H1 (cell line): Measurements from ENCODE around the gene U2AF1L4. TPM values are rescaled to one million over a fixed set of nuclear protein-coding genes. Genes with fewer than 3 reads are reported as not detected.

Experiments used
- CTCF ChIA-PET: fragments of 300-600 bp; sonication (Branson Sonifier 250); formaldehyde crosslinking; loops from one replicate; lab custom pipeline; 2021; ENCODE audit not compliant: partially characterized antibody; lab: Charles Lee
- POLR2A ChIA-PET: fragments of 300-600 bp; sonication (Branson Sonifier 250); formaldehyde crosslinking; loops from one replicate; lab custom pipeline; 2021; ENCODE audit warnings: inconsistent platforms; ENCODE audit not compliant: partially characterized antibody; lab: Charles Lee
- DNase-seq, 2 experiments: peaks; one replicate each; pipeline versions ENCODE4 v3.0.0 to v3.0.0-alpha.2; 2010 to 2022; ENCODE audit warnings: low spot score in 2 of 2, low read depth in 1 of 2, mixed read lengths in 1 of 2
- FAIRE-seq: peaks from 2 replicates; lab custom pipeline; 2011; peaks lifted over from hg19 to GRCh38; lab: Jason Lieb, UNC
- H2AFZ ChIP-seq: 2 replicates; pipeline ENCODE4 v1.8.1; 2012; ENCODE audit warnings: low read length, inconsistent platforms
- H2AK5ac ChIP-seq: 2 replicates; pipeline ENCODE4 v1.6.1; 2013; ENCODE audit warnings: low read depth, low read length
- H2BK120ac ChIP-seq: replicated peaks from 2 replicates; pipeline ENCODE3; 2013; ENCODE audit warnings: low read depth, low read length, inconsistent platforms
- H2BK12ac ChIP-seq: 2 replicates; pipeline ENCODE4 v1.6.1; 2013; ENCODE audit warnings: low read depth, low read length
- H2BK15ac ChIP-seq: 2 replicates; pipeline ENCODE4 v1.6.1; 2013; ENCODE audit warnings: low read length
- H2BK20ac ChIP-seq: 2 replicates; pipeline ENCODE4 v1.6.1; 2013; ENCODE audit warnings: low read length
- H2BK5ac ChIP-seq: 2 replicates; pipeline ENCODE4 v1.6.1; 2013; ENCODE audit warnings: low read depth, low read length
- H3K14ac ChIP-seq: 2 replicates; pipeline ENCODE4 v1.6.1; 2013; ENCODE audit warnings: inconsistent platforms; ENCODE audit not compliant: insufficient read length
- H3K18ac ChIP-seq: 2 replicates; pipeline ENCODE4 v1.6.1; 2013; ENCODE audit warnings: low read length; ENCODE audit errors: extremely low read depth
- H3K23ac ChIP-seq: 2 replicates; pipeline ENCODE4 v1.6.1; 2013; ENCODE audit warnings: inconsistent platforms; ENCODE audit not compliant: insufficient read length
- H3K23me2 ChIP-seq: 2 replicates; pipeline ENCODE4 v1.6.1; 2013; ENCODE audit warnings: low read depth, low read length
- H3K27ac ChIP-seq: 2 replicates; pipeline ENCODE4 v1.6.1; 2011; ENCODE audit warnings: low read depth, low read length, inconsistent platforms
- H3K27me3 ChIP-seq, 4 experiments: replicated peaks in 1 of 4; 1 replicate in 1 of 4; 2 replicates in 3 of 4; pipeline versions ENCODE4 v1.6.1 to v1.8.1; 2011 to 2013; ENCODE audit warnings: low read length in 3 of 4, mild to moderate bottlenecking in 3 of 4, inconsistent platforms in 2 of 4, mixed read lengths in 2 of 4, moderate library complexity in 1 of 4; ENCODE audit not compliant: control insufficient read depth in 3 of 4, insufficient read depth in 3 of 4; ENCODE audit errors: extremely low read depth in 1 of 4
- H3K36me3 ChIP-seq, 4 experiments: 2 replicates each; pipeline versions ENCODE4 v1.6.1 to v1.8.1; 2011 to 2013; ENCODE audit warnings: mild to moderate bottlenecking in 4 of 4, low read length in 3 of 4, moderate library complexity in 2 of 4, control low read depth in 1 of 4, inconsistent platforms in 1 of 4; ENCODE audit not compliant: insufficient read depth in 4 of 4, control insufficient read depth in 2 of 4
- H3K4ac ChIP-seq: replicated peaks from 2 replicates; pipeline ENCODE3; 2013; ENCODE audit warnings: low read length, low read depth, mixed read lengths, inconsistent platforms; ENCODE audit not compliant: insufficient read length
- H3K4me1 ChIP-seq, 4 experiments: replicated peaks in 1 of 4; 1 replicate in 1 of 4; 2 replicates in 3 of 4; pipeline versions ENCODE4 v1.6.1 to v1.8.1; 2011 to 2013; ENCODE audit warnings: low read length in 3 of 4, inconsistent platforms in 2 of 4, mixed read lengths in 1 of 4; ENCODE audit not compliant: insufficient read depth in 4 of 4, control insufficient read depth in 3 of 4
- H3K4me2 ChIP-seq, 2 experiments: 2 replicates each; pipeline versions ENCODE4 v1.6.1 to v1.8.1; 2011 to 2013; ENCODE audit warnings: low read depth in 2 of 2, low read length in 2 of 2, control low read depth in 1 of 2, inconsistent platforms in 1 of 2, mild to moderate bottlenecking in 1 of 2; ENCODE audit not compliant: insufficient read depth in 1 of 2
- H3K4me3 ChIP-seq, 4 experiments: fragments of 200-600, 300-600 bp in 1 of 4; sonication (generic), shearing (Covaris generic), sonication (Bioruptor Twin) in 1 of 4; 2 replicates each; pipeline versions ENCODE4 v1.5.1 to v1.8.1; 2011 to 2016; ENCODE audit warnings: low read length in 4 of 4, low read depth in 3 of 4, control low read depth in 2 of 4, inconsistent platforms in 2 of 4, mild to moderate bottlenecking in 2 of 4, mixed read lengths in 1 of 4, moderate library complexity in 1 of 4; ENCODE audit not compliant: insufficient read depth in 2 of 4; ENCODE audit errors: extremely low read depth in 1 of 4
- H3K56ac ChIP-seq: replicated peaks from 2 replicates; pipeline ENCODE3; 2013; ENCODE audit warnings: low read depth, mild to moderate bottlenecking, mixed read lengths, low read length, inconsistent platforms; ENCODE audit not compliant: insufficient read length
- H3K79me1 ChIP-seq: 2 replicates; pipeline ENCODE4 v1.6.1; 2013; ENCODE audit warnings: low read depth, low read length, control low read depth
- H3K79me2 ChIP-seq, 2 experiments: 2 replicates each; pipeline versions ENCODE4 v1.6.1 to v1.8.1; 2012 to 2013; ENCODE audit warnings: low read length in 2 of 2, mild to moderate bottlenecking in 2 of 2, inconsistent platforms in 1 of 2; ENCODE audit not compliant: insufficient read depth in 2 of 2, control insufficient read depth in 1 of 2
- H3K9ac ChIP-seq, 4 experiments: replicated peaks in 1 of 4; 1 replicate in 1 of 4; 2 replicates in 3 of 4; pipeline versions ENCODE4 v1.6.1 to v1.8.1; 2011 to 2013; ENCODE audit warnings: low read depth in 3 of 4, low read length in 3 of 4, control low read depth in 2 of 4, mild to moderate bottlenecking in 2 of 4, moderate library complexity in 2 of 4, inconsistent platforms in 1 of 4; ENCODE audit errors: extremely low read depth in 1 of 4
- H3K9me3 ChIP-seq, 2 experiments: 2 replicates each; pipeline versions ENCODE4 v1.6.1 to v1.8.1; 2012 to 2013; ENCODE audit warnings: mild to moderate bottlenecking in 2 of 2, moderate library complexity in 2 of 2, control low read depth in 1 of 2, inconsistent platforms in 1 of 2, low read depth in 1 of 2, low read length in 1 of 2, mixed read lengths in 1 of 2; ENCODE audit not compliant: insufficient read depth in 2 of 2
- H4K20me1 ChIP-seq, 2 experiments: replicated peaks in 1 of 2; 2 replicates each; pipeline versions ENCODE3 to v1.8.1; 2011 to 2013; ENCODE audit warnings: inconsistent platforms in 2 of 2, low read length in 2 of 2, mild to moderate bottlenecking in 1 of 2; ENCODE audit not compliant: insufficient read depth in 2 of 2, control insufficient read depth in 1 of 2
- H4K5ac ChIP-seq: 2 replicates; pipeline ENCODE4 v1.6.1; 2013; ENCODE audit warnings: low read length, low read depth, mixed read lengths, inconsistent platforms; ENCODE audit not compliant: insufficient read length
- H4K8ac ChIP-seq: 2 replicates; pipeline ENCODE4 v1.8.0; 2013; ENCODE audit warnings: mild to moderate bottlenecking, moderate library complexity, low read length, inconsistent platforms; ENCODE audit not compliant: insufficient read depth; ENCODE audit errors: extremely low read depth
- H4K91ac ChIP-seq: replicated peaks from 2 replicates; pipeline ENCODE3; 2013; ENCODE audit warnings: low read length, mixed read lengths, inconsistent platforms; ENCODE audit not compliant: insufficient read length
- CEBPB ChIP-seq: IDR thresholded peaks from 2 replicates; pipeline ENCODE4 v1.6.1; 2012; ENCODE audit warnings: low read depth, low read length
- CHD1 ChIP-seq: IDR thresholded peaks from 2 replicates; pipeline ENCODE4 v1.6.1; 2012; ENCODE audit warnings: low read depth, low read length, improper control_type of control experiment
- CHD2 ChIP-seq: IDR thresholded peaks from 2 replicates; pipeline ENCODE4 v1.6.1; 2012; ENCODE audit warnings: low read length, improper control_type of control experiment
- CREB1 ChIP-seq: IDR thresholded peaks from 2 replicates; pipeline ENCODE4 v1.6.1; 2012; ENCODE audit warnings: inconsistent platforms
- EGR1 ChIP-seq: IDR thresholded peaks from 2 replicates; pipeline ENCODE4 v1.6.1; 2011; ENCODE audit warnings: low read depth, low read length, borderline replicate concordance
- GTF2F1 ChIP-seq: IDR thresholded peaks from 2 replicates; pipeline ENCODE4 v1.6.1; 2012; ENCODE audit warnings: low read depth, low read length, improper control_type of control experiment, borderline replicate concordance
- MAFK ChIP-seq: IDR thresholded peaks from 2 replicates; pipeline ENCODE4 v1.6.1; 2012; ENCODE audit warnings: low read depth, mild to moderate bottlenecking, improper control_type of control experiment, low read length
- POLR2A ChIP-seq, 2 experiments: IDR thresholded peaks; 1 replicate in 1 of 2; 2 replicates in 1 of 2; pipeline ENCODE4 v1.6.1; 2011; ENCODE audit warnings: low read depth in 2 of 2, low read length in 2 of 2, mild to moderate bottlenecking in 2 of 2; ENCODE audit errors: control extremely low read depth in 1 of 2
- POLR2AphosphoS5 ChIP-seq: IDR thresholded peaks from 2 replicates; pipeline ENCODE4 v1.6.1; 2011; ENCODE audit warnings: low read depth, low read length
- RBBP5 ChIP-seq: IDR thresholded peaks from 2 replicates; pipeline ENCODE4 v1.7.1; 2012; ENCODE audit warnings: low read depth, mild to moderate bottlenecking, inconsistent platforms, low read length, moderate library complexity, borderline replicate concordance
- SIRT6 ChIP-seq: IDR thresholded peaks from one replicate; pipeline ENCODE4 v1.7.1; 2012; ENCODE audit warnings: low read length, inconsistent platforms
- TAF7 ChIP-seq: optimal IDR thresholded peaks from 2 replicates; pipeline ENCODE3; 2011; ENCODE audit warnings: low read depth, mild to moderate bottlenecking, inconsistent platforms, low read length, moderate library complexity, borderline replicate concordance
- TBP ChIP-seq: IDR thresholded peaks from 2 replicates; pipeline ENCODE4 v1.6.1; 2011; ENCODE audit warnings: low read depth, low read length, improper control_type of control experiment
- TEAD4 ChIP-seq: IDR thresholded peaks from 2 replicates; pipeline ENCODE4 v1.6.1; 2012; ENCODE audit warnings: low read depth, low read length, inconsistent platforms, mixed read lengths
- WGBS, 2 experiments: shearing (Covaris generic) in 1 of 2; methylation state at CpG; one replicate each; pipeline versions ENCODE4 v1.1.6 to v1.1.7; 2013 to 2015; ENCODE audit warnings: low lambda C conversion rate in 2 of 2, mixed read lengths in 2 of 2, inconsistent platforms in 1 of 2, low coverage in 1 of 2, missing lambda C conversion rate in 1 of 2; ENCODE audit not compliant: insufficient replicate concordance in 2 of 2, insufficient coverage in 1 of 2, insufficient read length in 1 of 2; ENCODE audit errors: extremely low coverage in 1 of 2, missing lambda C conversion rate in 1 of 2; 5-methylcytosine and 5-hydroxymethylcytosine counted together
- polyA plus RNA-seq, 7 experiments: library from polyadenylated mRNA; depleted of rRNA in 3 of 7; stranded (reverse) in 5 of 7; unstranded in 2 of 7; fragments of >200 nt in 5 of 7; fragments of 200-250 nt in 2 of 7; gene quantifications; 1 replicate in 5 of 7; 2 replicates in 1 of 7; 4 replicates in 1 of 7; pipeline versions ENCODE4 v1.2.1 to v1.2.3, GENCODE V29; 2011 to 2013; ENCODE audit warnings: missing spikeins in 2 of 7, mixed read lengths in 2 of 7
- total RNA-seq: library from RNA; stranded (reverse); fragmentation: NEBNext Ultra II Directional; extraction: Animal tissue kit (Norgen Biotek cat#: 25700); gene quantifications from 2 replicates; pipeline ENCODE4 v1.2.1, GENCODE V29; 2021

U2AF1L4 gene
- total and polyA plus RNA-seq, 2 of the 8 experiments (the other 6 are each of a cell fraction or from before 2014, with no cell fraction given): 15.1 to 32.7 TPM

DNA sequence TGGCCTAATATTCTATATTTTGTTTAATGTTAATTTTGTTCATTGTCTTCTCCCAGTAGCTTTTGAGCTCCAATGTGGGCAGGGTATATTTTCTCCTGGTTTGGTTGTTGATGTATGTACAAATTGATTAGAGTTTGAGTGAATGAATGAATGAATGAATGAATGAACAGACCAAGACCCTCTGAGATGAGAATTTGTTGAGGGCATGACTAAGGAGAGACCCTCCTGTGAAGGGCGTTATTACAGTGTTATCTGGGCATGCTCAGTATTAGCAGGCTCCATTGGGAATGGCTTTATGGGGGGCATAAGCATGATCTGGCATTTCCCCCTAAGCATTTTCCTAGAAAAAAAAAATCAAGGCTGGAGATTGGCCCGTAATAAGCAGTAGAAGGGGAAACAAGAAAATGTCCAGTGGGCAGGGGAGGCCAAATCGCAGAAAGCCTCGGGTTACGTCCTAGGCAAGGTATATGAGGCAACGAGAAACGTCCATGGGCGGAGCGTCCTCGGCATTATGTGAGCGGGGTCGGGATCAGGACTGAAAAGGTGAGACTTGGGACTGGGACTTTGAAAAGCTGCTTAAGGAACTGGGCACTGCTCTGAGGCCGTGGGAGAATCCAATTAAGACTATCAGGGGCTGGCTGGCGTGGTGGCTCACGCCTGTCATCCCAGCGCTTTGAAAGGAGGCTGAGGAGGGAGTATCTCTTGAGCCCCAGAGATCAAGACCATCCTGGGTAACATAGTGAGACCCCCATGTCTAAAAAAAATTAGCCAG is 29.2 kb upstream of the U2AF1L4 start:
- Histone ChIP-seq H2BK5ac (no peak overlapping the region), H3K56ac (no peak overlapping the region), H3K36me3 (no peaks in the 10 kb centered on the region), H3K79me2 (no peaks in the 10 kb centered on the region), H2BK12ac (no peak overlapping the region), H4K91ac (no peak overlapping the region), H4K20me1 (peaks cover 0 to 1% of the 10 kb centered on the region in 2 experiments), H2AK5ac (no peak overlapping the region), H3K18ac (no peak overlapping the region), H2AFZ (no peak overlapping the region), H4K5ac (no peak overlapping the region), H3K4me3 (no peak overlapping the region), H2BK120ac (no peak overlapping the region), H4K8ac (no peak overlapping the region), H3K27me3 (peaks cover 0 to 9% (median 7%) of the 10 kb centered on the region in 4 experiments; a peak in 3 of 7 replicates), H3K9ac (no peak overlapping the region), H2BK15ac (no peak overlapping the region), H3K14ac (no peak overlapping the region), H3K27ac (no peak overlapping the region), H3K23ac (no peak overlapping the region), H2BK20ac (no peak overlapping the region), H3K4ac (no peak overlapping the region), H3K9me3 (no peaks in the 10 kb centered on the region), H3K4me2 (peak overlapping the region; percentile 54 to 82; a peak in 2 of 4 replicates), H3K79me1 (no peaks in the 10 kb centered on the region; the same call in 1 of the 2 replicates), H3K23me2 (peaks cover 4% of the 10 kb centered on the region; the same call in 1 of the 2 replicates), H3K4me1 (peaks cover 0 to 21% (median 17%) of the 10 kb centered on the region in 4 experiments; a peak in 6 of 7 replicates)
- POLR2A ChIA-PET: interaction anchor here (0.7 to 1.8 kb wide), 4 partner anchors 10 to 27 kb away, joined by 3 to 9 read pairs (median 4); partner anchors contain the start of gene LIN37
- FAIRE-seq: no peak
- DNase-seq: no peak
- TF ChIP-seq CHD1 (no peak), TAF7 (no peak), POLR2AphosphoS5 (no peak), TBP (no peak), POLR2A (IDR thresholded peaks at IDR 0.05; ENCODE audit: control extremely low read depth in 1 of 2, low read depth in 2 of 2, low read length in 2 of 2) (no peak), MAFK (no peak), CEBPB (no peak), CREB1 (no peak), EGR1 (no peak), CHD2 (no peak), RBBP5 (no peak), TEAD4 (no peak), SIRT6 (no peak), GTF2F1 (no peak)
- CTCF ChIA-PET: interaction anchor here (0.7 to 1.0 kb wide), 2 partner anchors 12 to 270 kb away, joined by 4 read pairs; no protein-coding TSS in a partner anchor
- WGBS, 2 experiments: 71% methylated on average over 16 of the region's 16 CpGs; no CpG with 5 or more reads in 1 of the 2 experiments
